ENCODE data around the gene NELFB. TPM values are rescaled to one million over a fixed set of nuclear protein-coding genes. Genes with fewer than 3 reads are reported as not detected.

The NELFB gene
- total RNA-seq, 1 experiment from 2014 or later, result 40.5 TPM

DNA sequence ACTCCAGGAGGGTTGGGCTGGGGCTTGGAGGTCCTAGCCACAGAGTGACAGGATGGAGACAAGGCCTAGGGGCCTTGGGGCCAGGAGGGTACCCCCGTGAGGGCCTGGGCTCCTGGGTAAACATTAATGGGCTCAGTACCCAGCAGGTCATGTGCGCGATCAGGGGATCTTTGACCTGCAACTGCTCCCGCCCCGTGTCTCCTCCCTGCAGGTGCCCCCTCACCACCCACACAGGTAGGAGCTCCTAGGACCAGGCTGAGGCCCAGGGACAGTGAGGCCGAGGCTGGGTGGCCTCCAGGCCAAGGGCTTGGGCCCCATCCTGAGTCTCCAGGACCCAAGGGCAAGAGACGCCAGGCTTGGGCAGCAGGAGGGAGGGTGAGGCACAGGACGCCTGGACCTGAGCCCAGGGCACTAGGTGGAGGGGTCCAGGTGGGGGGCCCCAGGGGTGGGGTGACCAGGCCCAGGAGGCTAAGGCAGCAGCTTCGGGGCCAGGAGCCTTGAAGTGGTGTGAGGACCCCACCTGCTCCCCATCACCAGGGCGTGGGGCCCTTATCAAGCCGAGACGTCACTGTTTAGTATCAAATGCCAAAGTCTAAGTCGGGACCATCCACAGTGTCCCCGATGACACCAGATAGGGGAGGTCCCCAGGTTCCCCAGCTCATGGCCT is 24.3 kb upstream of the NELFB start, which contains the start of gene SLC34A3:
SLC34A3 (plus strand) TSS at position 197 of the 667 bp plus-strand sequence. CDS start 802 bp downstream, outside the sequence.
- intact Hi-C loops (cut with micrococcal nuclease), result no loop called here
- H3K4me3 Mint-ChIP-seq (ENCODE audit: unreplicated experiment), result no peak within 1 kb of the TSS
- peaks cover 15% of the 10 kb centered on the region for H3K4me1 Mint-ChIP-seq (ENCODE audit: insufficient read depth, unreplicated experiment)
- BruUV-seq (replicated peaks), result no TSS peak
- DNase-seq (ENCODE audit: unreplicated experiment), result no peak
- TF ChIP-seq, protein P1, sequence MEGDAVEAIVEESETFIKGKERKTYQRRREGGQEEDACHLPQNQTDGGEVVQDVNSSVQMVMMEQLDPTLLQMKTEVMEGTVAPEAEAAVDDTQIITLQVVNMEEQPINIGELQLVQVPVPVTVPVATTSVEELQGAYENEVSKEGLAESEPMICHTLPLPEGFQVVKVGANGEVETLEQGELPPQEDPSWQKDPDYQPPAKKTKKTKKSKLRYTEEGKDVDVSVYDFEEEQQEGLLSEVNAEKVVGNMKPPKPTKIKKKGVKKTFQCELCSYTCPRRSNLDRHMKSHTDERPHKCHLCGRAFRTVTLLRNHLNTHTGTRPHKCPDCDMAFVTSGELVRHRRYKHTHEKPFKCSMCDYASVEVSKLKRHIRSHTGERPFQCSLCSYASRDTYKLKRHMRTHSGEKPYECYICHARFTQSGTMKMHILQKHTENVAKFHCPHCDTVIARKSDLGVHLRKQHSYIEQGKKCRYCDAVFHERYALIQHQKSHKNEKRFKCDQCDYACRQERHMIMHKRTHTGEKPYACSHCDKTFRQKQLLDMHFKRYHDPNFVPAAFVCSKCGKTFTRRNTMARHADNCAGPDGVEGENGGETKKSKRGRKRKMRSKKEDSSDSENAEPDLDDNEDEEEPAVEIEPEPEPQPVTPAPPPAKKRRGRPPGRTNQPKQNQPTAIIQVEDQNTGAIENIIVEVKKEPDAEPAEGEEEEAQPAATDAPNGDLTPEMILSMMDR (IDR thresholded peaks at IDR 0.05; ENCODE audit: unreplicated experiment), result no peak
- H3K36me3 Mint-ChIP-seq (ENCODE audit: insufficient read depth, unreplicated experiment), result peaks cover 7% of the 10 kb centered on the region
- H3K27ac Mint-ChIP-seq (ENCODE audit: low read depth, unreplicated experiment), result no peak within 1 kb of the TSS
- no peaks in the 10 kb centered on the region for H3K27me3 Mint-ChIP-seq (ENCODE audit: insufficient read depth, unreplicated experiment)
- H3K9me3 Mint-ChIP-seq (ENCODE audit: unreplicated experiment), result no peaks in the 10 kb centered on the region
- CTCF ChIA-PET, result interaction anchor here (0.7 kb wide), 1 partner anchor 67 kb away, joined by 3 read pairs; no protein-coding TSS in a partner anchor
- POLR2A ChIA-PET, result interaction anchor here (0.8 kb wide), 1 partner anchor 10 kb away, joined by 3 read pairs; the partner anchor contains the start of gene TUBB4B

DNA sequence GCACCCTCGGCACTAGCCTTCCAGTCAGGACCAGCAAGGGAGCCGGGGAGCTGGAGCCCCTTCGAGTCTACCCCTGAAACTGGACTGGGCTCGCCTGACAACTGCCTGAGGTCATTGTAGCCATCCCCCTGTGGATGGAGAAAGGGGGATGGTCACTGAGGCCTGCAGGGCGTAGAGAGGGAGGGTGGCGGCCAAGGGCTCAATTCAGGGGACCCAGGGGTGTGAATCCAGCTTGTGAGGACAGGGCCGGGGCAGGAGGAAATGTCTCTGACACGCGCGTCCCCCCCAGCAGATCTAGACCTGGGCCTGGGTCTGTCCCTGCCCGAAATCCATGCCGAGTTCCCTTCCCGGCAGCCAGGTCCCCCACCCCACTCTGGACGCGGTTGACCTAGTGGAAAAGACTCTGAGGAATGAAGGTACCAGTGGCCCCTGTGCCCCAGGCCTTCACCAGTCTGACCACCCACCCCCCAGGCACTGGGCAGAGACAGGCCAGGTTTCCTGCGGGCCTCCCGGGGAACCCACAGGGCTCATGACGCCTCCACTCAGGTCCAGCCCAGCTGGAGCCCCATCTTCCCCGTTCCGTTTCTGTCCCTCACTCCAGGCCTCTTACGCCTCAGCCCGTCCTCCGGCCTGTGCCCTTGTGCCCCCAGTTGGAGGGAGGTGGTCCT is 23.6 kb upstream of the NELFB start:
- Mint-ChIP-seq H3K27ac (ENCODE audit: low read depth, unreplicated experiment) (no peak overlapping the region), H3K4me1 (ENCODE audit: insufficient read depth, unreplicated experiment) (peaks cover 11% of the 10 kb centered on the region), H3K9me3 (ENCODE audit: unreplicated experiment) (no peaks in the 10 kb centered on the region), H3K4me3 (ENCODE audit: unreplicated experiment) (no peak overlapping the region), H3K36me3 (ENCODE audit: insufficient read depth, unreplicated experiment) (peaks cover 7% of the 10 kb centered on the region), H3K27me3 (ENCODE audit: insufficient read depth, unreplicated experiment) (no peaks in the 10 kb centered on the region)
- POLR2A ChIA-PET, result interaction anchor here (0.8 kb wide), 1 partner anchor 9 kb away, joined by 3 read pairs; the partner anchor contains the start of gene TUBB4B
- no TSS peak for BruUV-seq (replicated peaks)
- TF ChIP-seq, protein P1 (IDR thresholded peaks at IDR 0.05; ENCODE audit: unreplicated experiment), result no peak
- CTCF ChIA-PET, result no interaction called here
- DNase-seq (ENCODE audit: unreplicated experiment), result no peak
- intact Hi-C loops (cut with micrococcal nuclease), result no loop called here

DNA sequence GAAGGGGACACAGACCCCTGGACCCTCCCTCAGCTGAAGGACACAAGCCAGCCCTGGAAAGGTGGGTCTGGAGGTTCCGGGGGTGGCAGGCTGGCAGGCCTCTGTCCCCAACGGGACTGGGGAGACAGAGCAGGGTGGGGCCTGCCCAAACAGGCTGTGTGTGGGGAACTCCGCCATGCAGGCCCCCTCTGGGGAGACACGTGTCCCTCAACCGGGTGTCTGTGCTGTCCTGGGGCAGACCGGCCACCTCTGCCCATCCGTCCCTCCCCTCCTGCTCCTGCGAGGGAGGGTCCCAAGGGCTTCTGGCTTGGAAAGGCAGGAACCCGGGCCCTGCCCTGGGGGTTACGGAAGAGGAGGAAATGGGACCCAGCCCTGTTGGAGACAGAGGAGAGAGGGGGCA is 23.0 kb upstream of the NELFB start:
- Mint-ChIP-seq H3K4me1 (ENCODE audit: insufficient read depth, unreplicated experiment) (peaks cover 6% of the 10 kb centered on the region), H3K9me3 (ENCODE audit: unreplicated experiment) (no peaks in the 10 kb centered on the region), H3K27me3 (ENCODE audit: insufficient read depth, unreplicated experiment) (no peaks in the 10 kb centered on the region), H3K4me3 (ENCODE audit: unreplicated experiment) (no peak overlapping the region), H3K36me3 (ENCODE audit: insufficient read depth, unreplicated experiment) (peaks cover 7% of the 10 kb centered on the region), H3K27ac (ENCODE audit: low read depth, unreplicated experiment) (no peak overlapping the region)
- no TSS peak for BruUV-seq (replicated peaks)
- TF ChIP-seq, protein P1 (IDR thresholded peaks at IDR 0.05; ENCODE audit: unreplicated experiment), result no peak
- ChIA-PET POLR2A (no interaction called here), CTCF (no interaction called here)
- no peak for DNase-seq (ENCODE audit: unreplicated experiment)
- intact Hi-C loops (cut with micrococcal nuclease), result no loop called here

DNA sequence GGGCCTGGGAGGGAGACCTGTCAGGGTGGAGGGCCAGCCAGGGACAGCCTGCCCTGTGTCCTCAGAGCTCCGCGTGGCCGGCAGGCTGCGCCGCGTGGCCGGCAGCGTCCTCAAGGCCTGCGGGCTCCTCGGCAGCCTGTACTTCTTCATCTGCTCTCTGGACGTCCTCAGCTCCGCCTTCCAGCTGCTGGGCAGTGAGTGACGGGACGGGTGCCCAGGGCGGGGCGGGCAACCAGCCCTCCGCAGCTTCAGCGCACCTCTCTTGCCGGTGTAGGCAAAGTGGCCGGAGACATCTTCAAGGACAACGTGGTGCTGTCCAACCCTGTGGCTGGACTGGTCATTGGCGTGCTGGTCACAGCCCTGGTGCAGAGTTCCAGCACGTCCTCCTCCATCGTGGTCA is 22.6 kb upstream of the NELFB start:
- Mint-ChIP-seq H3K4me1 (ENCODE audit: insufficient read depth, unreplicated experiment) (peaks cover 4% of the 10 kb centered on the region), H3K4me3 (ENCODE audit: unreplicated experiment) (no peak overlapping the region), H3K9me3 (ENCODE audit: unreplicated experiment) (no peaks in the 10 kb centered on the region), H3K27ac (ENCODE audit: low read depth, unreplicated experiment) (no peak overlapping the region), H3K36me3 (ENCODE audit: insufficient read depth, unreplicated experiment) (peaks cover 7% of the 10 kb centered on the region), H3K27me3 (ENCODE audit: insufficient read depth, unreplicated experiment) (no peaks in the 10 kb centered on the region)
- ChIA-PET CTCF (interaction anchor here (0.5 kb wide), 1 partner anchor 186 kb away, joined by 3 read pairs; no protein-coding TSS in a partner anchor), POLR2A (no interaction called here)
- DNase-seq (ENCODE audit: unreplicated experiment), result no peak
- TF ChIP-seq, protein P1 (IDR thresholded peaks at IDR 0.05; ENCODE audit: unreplicated experiment), result no peak
- BruUV-seq (replicated peaks), result no TSS peak
- intact Hi-C loops (cut with micrococcal nuclease), result no loop called here
